GM18868 (cell line): ENCODE measurements around the gene UBR4.
A peak's percentile ranks its signal among the peaks of the same experiment; 100 is the strongest.
"Not testable (repeated sequence)": the region's sequence is repeated elsewhere in the genome, so short reads cannot be mapped to it uniquely, and the experiment has no call there.

ENCODE experiments used
- ATAC-seq: cut with Tn5 transposase; IDR thresholded peaks from one replicate; pipeline ENCODE4 v1.9.1; 2021; ENCODE audit warnings: mild to moderate bottlenecking, moderate library complexity; ENCODE audit not compliant: unreplicated experiment

UBR4 gene

DNA sequence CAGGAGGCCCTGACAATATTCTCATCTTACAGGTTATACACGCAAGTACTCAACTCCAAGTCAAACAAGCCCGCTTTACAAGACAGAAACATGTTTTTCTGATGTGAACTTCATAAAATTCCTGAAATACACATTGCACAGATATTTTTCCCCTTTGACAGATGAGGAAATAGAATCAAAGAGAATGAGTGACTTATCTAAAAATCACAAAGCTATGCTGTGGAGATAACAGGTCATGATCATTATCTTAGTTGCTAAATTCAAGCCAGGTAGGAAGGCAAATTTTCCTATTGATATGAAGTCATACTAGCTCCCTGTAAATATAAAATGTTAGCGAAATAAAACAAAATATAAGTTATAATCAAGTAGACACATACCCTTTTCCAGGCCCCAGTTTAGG is 18.3 kb downstream of the UBR4 start:
- ATAC-seq: no peak

- no peak for ATAC-seq
Observed at GRCh38 chr1:19190468-19190867, 19.6 kb downstream of the UBR4 start.

DNA sequence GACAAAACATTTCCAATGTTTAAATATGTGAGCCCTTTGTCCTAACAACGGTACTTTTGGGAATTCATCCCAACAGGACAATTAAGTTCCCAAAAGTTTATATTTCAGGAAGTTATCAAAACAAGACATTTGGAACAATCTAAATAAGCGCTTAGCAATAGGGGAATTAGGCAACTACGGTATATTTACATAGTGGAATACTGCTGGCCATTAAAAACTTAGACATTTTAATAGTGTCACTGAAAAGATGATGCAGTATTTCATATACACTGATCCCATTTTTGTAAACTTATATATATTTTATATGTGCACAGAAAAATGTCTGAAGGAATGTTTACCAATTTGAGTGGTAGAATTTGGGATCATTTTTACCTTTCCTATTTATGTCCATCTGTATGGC is 20.8 kb downstream of the UBR4 start:
- ATAC-seq: no peak

DNA sequence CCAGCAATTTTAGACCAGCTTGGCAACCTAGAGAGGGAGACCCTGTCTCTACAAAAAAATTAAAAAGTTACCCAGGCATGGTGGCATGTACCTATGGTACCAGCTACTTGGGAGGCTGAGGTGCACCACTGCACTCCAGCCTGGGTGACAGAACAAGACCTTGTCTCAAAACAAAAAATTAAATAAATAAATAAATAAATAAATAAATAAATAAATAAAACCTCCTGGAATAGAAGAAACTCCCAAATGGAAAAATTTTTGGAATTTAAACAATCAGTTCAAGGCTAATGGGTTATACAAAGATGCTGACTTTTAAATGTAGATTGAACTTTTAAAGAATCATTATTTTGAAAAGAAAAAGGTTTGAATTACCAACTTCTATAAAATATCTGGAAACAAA is 22.2 kb downstream of the UBR4 start:
- no peak for ATAC-seq

GRCh38 chr1:19186001-19186400 is 24.1 kb downstream of the UBR4 start:
- no peak for ATAC-seq

DNA sequence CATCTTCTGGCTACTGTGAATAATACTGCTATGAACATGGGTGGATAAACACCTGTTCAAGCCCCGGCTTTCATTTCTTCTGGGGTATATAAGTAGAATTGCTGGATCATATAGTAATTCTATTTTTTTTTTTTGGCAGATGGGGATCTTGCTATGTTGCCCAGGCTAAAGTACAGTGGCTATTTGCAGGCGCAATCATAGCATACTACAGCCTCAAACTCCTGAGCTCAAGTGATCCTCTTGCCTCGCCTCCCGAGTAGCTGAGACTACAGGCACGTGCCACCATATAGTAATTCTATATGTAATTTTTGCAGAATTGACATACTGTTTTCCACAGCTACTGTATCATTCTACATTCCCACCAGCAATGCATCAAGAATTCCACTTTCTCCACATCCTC is 27.8 kb downstream of the UBR4 start:
- ATAC-seq: no peak

GRCh38 chr1:19180265-19180657 is 29.8 kb downstream of the UBR4 start:
- ATAC-seq: not testable (repeated sequence)

GRCh38 chr1:19179597-19180264 is 30.3 kb downstream of the UBR4 start:
- ATAC-seq: no peak

- no peak for ATAC-seq
Observed at GRCh38 chr1:19178734-19179398, 31.2 kb downstream of the UBR4 start.

DNA sequence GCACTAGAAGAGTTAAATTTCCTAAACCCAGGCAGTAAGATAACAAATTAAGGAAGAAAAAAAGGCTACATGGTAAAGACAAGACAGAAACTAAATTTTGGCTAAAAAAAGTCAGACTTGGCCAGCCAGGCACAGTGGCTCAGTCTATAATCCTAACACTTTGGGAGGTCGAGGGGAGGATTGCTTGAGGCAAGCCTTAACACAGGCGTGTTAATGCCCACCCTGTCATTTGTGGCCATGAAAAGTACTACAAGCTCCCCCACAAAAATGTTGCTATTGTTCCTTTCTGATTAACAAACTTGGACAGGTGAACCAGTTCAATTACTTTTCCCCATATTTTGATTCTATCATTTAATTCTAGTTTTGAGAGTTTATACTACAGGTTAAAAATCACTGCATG is 32.3 kb downstream of the UBR4 start:
- ATAC-seq: no peak

DNA sequence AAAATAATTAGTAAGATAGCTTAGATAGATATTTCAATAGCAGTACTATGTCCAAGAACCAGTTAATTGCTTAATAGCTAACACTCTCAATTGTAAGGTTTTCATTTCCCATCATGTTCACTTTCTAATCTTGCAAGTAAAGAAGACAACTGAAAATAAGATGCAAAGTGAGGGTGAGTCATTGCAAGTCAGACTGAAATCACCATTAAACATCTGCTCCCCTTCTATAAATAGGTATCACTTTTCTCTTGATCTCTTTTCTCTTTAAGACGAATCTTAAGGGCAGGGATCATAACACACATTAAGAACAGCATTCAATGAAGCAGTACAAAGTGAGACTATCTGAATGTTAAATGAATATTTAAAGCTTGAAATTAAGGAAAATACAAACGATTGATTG is 40.4 kb downstream of the UBR4 start:
- ATAC-seq: peak; percentile 40

DNA sequence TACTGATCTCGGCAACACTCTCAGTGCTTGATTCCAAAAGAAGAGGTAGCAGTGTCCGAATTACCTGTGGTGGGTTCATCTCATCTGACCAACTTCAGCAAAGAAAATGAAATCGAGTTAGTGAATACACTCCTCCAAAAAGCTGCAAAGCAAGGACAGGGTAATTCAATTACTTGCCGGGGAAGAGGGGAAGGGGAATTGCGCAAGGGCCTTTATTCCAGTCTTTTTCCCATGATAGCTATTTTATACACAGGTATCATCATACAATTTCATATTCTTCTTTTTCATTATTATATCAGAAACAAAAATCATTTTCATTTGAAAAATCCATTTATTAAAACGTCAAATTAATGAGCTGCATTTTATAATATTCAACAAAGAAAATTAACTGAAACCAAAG is 42.9 kb downstream of the UBR4 start:
- no peak for ATAC-seq

GRCh38 chr1:19166066-19166465 is 44.0 kb downstream of the UBR4 start:
- no peak for ATAC-seq

DNA sequence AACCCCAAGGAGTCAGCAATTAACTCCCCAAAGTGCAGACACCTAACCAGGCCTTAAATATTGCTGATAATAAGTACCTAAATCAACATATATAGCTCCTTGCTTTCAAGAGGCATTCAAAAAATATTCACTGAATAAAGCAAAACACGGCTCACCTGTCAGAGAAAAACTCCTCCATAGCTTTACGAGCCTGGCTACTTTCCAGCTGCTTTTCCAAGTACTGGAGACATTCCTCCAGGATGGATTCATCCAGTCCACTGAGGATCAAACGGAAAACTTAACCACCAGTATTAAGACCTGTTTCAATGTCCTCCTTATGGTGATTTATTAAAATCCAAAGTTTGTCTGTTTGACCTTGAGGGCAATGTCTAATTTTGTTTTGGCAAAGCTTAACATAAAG is 44.6 kb downstream of the UBR4 start:
- no peak for ATAC-seq

DNA sequence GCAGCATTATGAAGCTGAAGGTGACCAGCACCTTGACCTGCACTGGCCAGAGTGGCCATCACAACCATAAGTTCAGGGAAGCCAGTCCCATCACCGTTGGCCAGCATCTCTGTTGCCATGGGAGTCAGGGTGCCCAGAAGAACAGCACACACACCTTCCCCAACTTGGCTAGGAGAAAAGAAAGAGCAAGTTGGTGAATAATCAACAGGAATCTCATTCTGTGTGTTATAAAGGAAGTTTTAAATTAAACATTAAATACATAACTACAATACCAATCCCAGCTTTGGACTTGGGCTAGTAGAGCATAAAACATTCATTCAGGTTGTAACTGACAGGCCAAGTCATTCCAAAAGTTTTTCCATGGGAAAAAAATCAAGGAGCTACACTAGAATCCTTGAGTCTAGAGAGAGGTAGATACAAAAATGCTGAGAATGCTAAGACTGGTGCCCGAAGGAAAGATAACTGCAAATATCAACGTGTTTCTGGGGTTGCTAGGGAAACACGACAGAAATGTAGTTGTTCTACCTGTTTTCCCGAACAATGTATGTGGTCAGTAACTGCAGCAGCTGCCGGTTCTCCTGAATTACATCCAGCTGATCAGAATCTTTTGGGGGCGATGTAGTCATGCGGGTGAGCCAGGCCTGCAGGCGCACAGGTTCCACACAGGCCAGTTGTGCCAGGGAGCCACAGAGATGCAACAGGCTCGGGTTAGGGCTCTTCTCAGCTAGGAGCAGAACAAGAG is 45.6 kb downstream of the UBR4 start:
- ATAC-seq: no peak

DNA sequence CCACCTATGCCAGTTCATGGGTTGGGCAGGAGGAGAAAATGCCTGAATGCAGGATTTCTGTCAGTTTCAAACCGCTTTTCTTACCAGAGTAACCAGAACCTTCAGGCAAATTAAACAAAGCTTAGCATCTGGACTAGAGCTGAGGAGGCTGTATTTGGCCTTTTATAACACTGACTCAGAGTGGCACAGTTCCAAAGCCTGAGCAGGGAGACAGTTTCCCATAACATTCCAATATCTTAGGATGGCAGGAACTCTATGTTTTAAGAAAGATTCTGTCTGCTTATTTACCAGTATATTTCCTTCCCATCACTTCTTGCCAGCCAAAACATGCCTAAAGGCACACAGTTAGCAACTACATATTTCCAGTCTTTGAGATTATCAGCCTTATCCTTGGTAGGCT is 46.8 kb downstream of the UBR4 start:
- ATAC-seq: no peak

- no peak for ATAC-seq
Observed at GRCh38 chr1:19160831-19161230, 49.2 kb downstream of the UBR4 start.

DNA sequence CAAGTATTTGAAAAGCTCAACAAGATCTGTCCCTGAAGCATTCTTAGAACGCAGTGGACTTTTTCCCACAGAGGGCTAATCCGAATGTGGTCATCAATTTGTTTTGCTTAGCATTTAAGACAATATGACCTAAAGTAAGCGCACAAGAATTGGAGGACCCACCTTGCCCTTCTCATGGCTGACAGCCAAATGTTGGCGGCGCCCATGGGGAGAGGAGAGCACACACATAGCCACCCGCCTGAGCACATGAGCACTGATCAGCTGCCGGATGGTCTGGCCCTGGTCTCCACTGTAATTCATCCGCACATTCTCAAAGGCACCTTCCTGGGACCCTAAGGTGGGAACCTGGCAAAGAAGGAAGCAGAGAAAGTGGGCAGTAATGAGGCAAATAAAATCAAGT is 52.4 kb downstream of the UBR4 start:
- no peak for ATAC-seq

DNA sequence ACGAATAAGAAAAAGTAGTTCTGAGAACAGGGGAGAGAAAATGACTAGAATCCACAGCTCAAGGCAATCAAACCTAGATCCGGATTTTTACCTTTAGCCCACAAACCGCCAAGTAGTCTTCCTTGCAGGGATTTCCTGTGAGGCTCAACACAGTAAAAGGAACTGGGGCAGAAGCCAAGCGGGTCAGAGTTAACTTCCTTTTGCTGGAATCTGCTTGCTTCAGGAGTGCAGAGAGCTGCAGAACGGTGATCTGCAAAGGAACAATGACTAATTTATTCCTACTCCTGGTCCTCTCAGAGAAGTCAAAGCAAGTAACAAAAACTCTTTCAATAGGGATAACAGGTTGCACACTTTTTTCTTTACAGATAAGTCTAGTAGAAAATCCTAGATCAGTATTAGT is 53.4 kb downstream of the UBR4 start:
- ATAC-seq: no peak

DNA sequence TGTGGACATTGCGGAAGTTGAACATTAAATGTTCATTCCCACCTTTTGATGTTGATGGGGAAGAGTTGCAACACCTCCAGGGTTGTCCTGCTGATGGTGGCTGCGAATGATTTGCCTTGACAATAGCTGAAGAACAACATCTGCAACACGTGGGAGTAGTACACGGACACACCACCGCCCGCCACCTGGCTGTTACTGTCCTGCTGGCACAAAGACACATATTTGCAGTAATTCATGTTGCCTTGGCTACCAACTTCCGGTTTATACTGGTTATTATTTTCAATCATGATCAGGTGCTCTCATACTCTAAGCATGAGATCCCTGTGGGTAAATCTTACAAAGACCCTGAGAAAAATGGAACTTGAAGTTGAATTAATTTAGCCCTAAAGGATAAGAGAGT is 55.2 kb downstream of the UBR4 start:
- no peak for ATAC-seq

DNA sequence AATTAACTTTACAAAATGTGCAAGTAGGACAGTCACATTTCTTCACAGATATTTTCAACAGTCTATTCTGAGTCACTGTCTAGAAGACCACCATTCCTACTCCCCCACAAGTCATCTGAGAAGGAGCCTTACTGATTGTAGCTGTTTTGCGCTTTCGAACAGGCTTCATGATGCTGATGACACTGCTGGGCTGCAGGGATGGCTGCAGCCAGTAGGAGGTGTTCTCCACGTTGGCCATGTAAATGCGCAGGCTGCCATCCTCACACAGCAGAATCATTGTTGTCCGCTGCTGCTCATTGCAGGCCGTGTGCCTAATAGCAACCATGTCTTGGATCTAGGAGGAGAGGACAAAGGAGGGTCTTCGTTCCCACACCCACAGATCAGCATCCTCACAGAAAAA is 56.9 kb downstream of the UBR4 start:
- no peak for ATAC-seq

DNA sequence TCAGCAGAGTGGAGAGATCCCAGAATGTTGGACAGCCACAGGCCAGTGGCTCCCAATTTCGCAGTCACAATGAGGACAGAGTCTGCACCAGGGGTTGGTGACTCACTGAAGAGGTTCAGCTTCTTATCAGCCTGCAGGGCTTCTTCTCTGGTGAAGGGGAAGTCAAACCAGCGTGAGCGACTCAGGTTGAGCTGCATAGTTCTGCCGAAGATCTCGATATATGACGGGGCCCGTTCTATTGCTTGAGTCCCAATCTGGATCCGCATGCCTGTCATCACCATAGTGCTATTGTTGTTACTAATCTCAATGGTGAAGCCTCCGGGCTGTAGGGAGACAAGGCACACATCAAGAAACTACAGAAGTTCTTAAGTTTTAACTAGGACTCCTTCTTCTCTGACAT is 58.5 kb downstream of the UBR4 start:
- no peak for ATAC-seq
